NCI-H774 (cell line): ENCODE data around the gene LAMA5.

Source experiments
- DNase-seq: peaks from one replicate; lab custom pipeline; 2025; lab: John Stamatoyannopoulos, UW

LAMA5 gene

DNA sequence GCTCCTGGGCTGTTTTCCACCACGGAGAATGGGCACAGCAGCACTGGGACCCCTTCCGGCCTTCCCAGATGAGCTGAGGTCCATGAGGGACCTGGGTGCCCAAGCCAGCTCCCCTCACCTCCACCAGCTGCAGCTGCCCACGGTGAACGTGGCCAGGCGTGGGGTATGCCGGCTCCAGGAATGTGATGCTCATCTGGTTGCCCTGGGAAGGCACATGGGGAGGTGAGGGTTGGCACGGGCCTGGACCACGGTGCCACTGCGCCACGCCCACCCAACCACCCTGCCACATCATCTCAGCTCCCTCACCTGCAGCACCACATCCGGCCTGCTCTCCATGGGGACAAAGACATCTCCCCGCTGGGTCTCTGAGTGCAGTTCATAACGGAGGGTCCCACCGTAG, 40.6 kb downstream of the LAMA5 start:
- DNase-seq: no peak

DNA sequence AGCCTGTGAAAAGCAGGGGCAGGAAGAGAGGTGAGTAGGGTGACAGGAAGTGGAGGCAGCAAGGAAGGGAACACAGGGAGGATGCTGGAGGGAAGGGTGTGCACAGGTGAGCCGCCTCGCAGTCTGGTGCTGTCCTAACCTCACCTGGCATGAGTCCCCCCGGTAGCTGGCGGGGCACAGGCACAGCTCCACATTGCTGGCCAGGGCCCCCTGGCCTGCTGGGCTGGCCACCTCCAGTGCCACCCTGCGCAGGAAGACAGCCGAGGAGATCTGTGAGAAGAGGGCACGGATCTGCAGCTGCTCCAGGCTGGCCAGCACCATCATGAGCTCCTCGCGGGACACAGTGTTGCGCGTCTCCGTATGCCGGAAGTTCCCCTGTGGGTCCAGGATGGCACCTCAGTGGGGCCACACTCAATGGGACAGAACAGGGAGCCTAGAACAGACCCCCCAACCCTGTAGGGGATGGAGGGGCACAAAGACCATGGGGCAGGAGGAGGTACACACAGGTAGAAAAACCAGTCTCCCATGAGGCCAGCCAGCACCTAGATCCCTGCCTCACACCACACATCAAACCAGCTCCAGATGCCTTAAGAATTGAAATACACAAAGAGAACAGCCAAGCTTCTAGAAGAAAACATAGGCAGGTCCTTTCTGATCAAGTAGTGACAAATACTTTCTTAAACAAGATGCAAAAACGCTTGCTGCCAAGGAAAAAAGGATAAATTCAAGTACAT, 41.8 kb downstream of the LAMA5 start:
- no peak for DNase-seq

DNA sequence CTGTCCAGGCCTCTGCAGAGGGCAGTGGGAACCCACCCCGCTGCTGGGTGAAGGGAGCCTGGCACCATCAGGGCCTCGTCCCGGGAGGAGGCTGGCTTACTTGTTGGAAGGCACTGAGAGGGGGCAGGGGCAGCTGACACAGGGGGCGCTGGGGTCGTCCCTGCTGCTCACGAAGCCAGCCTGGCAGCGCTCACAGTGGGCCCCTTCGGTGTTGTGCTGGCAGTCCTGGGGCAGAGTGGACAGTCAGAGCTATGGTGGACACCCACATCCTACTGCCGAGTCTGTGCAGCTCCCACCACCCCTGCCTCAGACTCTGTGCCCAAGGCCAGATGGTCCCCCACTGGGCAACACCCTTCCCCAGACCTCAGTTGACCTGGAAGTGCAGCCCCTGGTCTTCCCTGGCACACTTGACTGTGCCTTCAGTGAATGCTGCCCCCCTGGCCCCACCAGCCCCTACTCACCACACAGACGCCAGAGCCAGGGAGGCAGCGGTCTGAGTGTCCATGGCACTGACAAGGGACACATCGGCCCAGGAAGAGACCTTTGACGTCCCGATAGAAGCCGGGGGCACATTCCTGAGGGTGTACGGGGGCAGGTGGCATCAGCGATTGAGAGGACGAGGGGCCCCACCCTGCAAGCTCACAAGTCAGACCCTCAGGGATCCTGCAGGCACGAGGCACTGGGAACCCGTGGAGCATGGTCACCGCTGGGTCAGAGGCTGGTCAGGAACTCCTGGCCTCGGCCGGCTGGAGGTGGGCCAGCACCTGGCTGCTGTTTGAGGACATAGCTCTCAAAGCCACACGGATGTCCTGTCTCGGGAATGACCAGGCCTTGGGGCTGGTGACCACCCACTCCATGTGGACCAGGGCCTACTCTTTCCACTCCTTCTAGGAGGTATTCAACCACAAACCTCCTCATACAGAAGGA, 42.9 kb downstream of the LAMA5 start:
- no peak for DNase-seq

DNA sequence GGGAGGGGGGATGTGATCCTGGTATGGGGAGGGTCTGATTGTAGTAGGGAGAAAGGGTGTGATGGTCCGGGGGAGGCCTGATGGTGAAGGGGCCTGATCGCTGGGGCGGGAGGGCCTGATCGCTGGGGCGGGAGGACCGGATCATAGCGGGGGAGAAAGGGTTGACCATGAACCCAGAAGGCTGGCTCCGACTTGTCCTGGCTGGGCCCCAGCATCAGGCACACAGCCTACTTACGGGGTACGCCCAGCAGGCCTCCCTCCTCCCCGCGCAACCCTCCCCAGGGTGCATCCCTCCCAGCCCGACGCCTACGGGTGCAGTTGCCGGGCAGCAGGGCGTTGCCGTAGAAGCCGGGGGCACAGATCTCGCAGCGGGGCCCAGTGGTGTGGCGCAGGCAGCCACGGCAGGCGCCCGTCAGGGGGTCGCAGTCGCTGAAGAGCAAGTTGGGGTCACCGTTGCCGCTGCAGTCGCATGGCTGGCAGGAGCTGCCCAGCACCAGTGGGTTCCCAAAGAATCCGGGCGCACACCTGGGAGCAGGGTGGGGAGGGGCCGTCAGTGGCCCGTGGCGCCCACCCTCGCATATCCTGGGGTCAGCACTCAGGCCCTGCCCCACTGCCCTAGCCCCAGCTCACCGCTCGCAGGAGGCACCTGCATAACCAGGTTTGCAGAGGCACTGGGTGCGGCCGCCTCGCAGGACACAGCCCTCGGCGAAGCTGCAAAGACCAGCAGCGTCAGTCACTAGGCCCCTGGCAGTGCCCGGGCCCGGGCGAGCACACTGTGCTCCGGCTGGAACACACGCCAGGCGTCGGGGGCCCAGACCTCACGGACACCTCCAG, 43.7 kb downstream of the LAMA5 start:
- no peak for DNase-seq

DNA sequence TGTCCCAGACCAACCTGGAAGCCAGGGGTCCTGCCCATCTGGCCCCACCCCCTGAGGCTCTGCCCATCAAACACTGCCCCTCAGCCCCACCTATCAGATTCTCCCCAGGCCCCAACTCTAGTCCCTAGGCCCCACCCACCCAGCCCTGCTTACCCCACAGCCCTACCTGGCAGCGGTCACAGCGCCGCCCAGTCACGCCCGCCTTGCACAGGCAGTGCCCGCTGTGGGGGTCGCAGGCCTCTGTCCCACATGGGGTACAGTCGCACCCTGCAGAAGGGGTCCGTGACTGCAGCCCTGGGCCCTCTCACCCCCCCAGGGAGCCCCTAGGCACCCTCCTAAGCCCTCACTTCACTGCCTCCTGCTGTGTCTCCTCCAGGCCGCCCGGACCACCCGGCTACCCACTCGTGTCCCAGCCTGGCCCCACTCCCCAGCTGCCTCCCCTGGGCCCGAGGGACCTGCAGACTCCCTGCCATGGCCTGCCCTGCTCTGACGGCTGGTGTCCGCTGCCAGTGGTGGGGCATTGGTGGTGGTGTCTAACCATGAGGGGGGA, 44.5 kb downstream of the LAMA5 start:
- DNase-seq: no peak

DNA sequence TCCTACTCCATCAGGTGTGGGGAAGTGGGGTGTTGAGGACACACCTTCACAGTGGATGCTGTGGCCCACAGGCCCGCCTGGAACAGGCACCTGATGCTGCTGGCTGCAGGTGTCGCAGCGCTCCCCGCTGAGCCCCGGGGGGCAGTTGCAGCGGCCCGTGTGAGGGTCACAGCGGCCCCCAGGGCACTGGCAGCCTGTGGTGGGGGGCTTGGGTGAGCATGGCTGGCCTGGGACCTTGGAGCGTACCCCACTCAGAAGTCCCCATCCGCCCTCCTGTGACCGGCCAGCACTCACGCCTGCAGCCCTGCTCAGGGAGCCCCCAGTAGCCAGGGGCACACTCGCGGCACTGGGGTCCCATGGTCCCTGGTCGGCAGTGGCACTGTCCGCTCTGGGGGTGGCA, 45.1 kb downstream of the LAMA5 start:
- no peak for DNase-seq

DNA sequence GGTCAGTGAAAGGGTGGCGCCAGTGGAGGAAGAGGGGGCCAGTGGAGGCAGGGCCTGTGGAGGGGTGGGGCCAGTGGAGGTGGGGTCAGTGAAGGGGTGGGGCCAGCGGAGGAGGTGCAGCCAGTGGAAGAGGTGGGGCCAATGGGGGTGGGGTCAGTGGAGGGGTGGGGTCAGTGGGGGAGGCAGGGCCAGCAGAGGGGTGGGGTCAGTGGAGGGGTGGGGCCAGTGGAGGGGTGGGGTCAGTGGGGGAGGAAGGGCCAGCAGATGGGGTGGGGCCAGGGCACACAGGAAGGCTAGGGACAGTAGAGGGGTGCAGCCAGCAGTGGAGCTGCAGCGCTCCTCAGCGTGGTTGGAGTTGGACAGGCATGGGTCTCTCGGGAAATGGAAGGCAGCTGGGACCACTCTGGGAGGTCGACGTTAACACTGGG, 45.6 kb downstream of the LAMA5 start:
- DNase-seq: no peak

DNA sequence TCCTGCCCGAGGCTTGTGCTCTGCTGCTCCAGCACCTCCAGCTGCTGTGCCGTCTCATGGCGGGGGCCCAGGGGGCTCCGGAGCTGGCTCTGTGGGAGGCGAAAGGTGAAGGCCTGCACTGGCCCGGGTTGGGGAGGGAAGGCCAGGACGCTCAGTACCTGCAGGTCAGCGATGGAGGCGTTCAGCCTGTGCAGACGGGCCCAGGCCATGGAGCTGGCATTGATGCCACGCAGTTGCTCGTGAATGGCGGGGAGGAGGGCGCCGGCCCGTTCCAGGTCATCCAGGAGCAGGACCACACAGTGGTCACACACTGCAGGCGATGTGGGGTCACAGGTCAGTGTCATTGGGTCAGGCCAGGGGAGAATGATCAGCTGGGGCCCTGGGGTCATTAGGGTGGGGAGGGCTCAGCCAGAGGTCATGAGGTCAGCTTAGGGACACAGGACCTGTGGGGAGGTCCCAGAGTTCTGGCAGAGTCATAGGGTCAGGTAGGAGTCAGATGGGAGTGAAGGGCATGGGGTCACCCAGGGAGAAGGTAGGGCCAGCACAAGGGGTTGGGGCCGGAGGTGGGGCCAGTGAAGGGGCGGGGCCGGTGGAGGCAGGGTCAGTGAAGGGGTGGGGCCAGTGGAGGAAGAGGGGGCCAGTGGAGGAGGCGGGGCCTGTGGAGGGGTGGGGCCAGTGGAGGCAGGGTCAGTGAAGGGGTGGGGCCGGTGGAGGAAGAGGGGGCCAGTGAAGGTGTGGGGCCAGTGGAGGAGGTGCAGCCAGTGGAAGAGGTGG, 46.3 kb downstream of the LAMA5 start:
- DNase-seq: no peak

DNA sequence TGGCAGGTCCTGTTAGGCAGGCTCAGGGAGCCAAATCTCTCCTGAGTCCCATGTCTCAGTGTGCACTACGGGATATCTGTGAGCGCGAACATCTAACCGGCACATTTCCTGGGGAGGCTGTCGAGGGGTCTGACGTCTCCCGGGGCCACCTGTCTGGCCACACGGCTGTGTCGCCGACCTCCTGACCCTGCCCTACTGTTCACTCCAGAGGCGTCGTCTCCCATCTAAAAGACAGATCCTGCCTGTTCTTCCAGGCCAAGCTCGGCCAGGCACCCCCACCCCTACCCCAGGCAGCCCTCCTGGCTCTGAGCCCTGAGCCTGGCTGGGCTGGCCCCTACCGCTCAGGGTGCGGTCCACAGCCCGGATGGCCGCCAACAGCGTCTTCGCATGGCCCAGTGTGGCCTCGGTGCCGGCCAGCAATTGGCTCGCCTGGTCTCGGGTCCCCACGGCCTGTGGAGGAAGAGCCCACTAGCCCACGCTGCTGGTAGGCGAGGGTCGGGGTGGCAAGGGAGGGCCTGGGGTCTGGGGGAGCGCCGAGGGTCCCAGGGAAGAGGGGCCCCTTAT, 47.7 kb downstream of the LAMA5 start:
- no peak for DNase-seq

DNA sequence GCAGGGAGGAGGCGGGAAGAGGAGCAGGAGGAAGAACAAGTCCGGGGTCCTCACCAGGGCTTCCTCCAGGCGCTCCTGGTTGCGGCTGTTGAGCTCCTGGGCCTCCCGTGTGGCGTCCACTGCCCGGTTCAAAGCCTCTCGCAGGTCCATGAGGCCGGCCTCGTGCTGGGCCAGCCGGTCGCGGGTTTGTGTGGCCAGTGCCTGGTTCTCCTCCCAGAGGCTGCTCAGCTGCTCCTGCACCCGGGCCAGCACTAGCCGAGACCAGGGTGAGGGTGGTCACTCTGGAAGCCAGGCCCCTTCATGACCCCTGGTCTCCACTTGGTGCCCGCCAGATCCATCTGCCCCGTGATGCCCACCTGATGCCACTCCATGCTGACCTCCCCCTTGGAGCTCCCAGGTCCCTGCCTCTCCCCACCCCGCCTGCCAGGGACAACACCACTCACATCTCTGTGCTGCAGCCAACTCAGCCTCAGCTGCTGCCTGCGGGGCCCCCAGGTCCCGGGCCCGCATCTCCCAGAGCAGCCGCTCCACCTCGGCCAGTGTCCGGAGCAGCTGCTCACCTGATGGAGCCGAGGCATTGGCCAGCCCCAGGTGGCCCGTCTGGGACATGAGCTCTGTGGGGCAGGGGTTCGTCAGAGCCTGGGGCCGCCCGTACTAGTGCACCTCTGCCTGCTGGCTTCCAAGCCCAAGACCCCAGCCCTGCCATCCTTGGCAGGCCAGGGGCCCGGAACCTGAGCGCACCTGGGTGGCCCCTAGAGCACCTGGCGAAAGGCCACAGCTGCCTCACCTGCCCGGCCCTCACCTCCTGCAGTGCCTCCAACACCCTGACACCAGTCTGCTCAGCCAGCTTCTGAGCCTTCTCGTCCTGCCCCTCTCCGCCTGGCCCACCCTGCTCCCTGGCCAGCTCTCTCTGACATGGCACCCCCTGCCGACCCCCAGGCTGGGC, 48.4 kb downstream of the LAMA5 start:
- DNase-seq: no peak

DNA sequence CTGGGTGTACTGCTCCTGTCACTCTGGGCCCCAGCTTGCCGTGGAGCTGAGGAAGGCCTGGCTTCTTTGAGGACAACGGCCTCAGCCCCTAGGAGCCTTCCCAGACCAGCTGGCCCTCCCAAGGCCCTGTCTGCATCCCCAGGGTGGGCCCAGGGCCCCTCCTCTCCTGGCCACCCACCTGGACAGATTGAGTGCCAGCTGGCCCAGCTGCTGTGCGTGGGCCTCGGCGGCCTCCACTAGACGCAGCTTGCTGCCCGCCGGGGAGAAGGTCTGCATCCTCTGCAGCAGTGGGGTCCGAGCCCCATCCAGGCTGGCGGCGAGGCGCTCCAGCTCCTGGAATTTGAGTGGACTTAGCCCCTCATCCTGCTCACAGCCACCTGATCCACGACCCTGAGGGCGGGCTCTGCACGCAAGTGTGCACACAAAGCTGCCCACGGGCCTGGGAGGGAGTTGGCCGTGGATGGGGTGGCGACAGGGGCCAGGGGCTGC, 49.9 kb downstream of the LAMA5 start:
- DNase-seq: no peak

DNA sequence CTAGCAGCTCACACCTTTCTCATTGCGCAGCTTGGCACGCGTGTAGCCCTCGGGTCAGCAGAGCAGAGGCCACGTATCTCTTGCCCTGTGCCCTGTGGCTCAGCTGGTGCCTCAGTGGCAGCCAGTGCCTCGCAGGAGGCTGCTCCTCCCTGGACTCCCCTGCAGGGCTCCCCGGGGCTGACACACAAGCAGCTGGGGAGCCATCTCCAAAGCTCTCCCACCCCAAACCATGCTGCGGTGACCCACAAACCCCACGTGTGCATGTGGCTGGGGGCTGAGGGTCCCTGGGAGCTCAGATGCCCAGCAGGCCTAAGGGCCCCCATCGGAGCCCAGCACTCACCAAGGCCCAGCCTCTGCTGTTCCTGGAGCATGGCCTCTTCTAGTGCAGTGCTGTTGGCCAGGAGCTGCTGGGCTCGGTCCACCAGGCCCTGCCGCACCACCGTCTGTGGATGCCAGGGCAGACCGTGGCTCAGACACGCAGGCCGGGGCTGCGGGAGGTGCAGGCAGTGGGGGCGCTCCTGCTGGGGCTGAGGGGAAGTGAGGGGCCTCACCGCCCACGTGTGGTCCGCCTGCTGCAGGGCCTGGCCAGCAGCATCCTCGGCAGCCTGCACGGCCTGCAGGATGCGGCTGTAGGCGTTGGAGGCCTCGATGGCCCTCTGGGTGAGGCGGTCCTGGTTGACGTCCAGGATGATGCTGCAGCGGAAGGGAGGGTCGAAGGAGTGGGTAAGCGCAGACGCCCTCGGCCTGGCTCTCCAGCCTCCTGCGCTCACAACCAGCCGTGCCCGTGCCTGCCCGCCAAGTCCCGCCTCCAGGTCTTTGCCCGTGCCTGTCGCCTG, 50.6 kb downstream of the LAMA5 start:
- DNase-seq: no peak

DNA sequence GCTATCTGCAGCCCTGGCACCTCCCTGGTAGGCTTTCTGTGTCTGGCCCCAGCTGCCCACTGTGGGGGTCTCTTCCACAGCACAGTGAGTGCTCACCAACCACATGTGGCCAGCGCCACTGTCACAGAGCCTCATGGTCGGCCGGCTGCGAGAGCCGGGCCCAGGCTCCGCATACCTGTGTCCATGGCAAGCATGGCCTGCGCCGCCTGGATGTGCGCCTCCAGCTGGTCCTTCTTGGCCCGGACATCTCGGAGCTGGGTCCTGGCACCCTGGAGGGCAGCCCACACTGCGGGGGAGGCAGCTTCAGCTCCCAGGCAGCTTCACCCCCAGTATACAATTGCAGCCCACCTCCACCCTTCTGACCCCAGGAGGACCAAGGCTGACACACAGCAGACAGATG, 51.3 kb downstream of the LAMA5 start:
- DNase-seq: no peak

DNA sequence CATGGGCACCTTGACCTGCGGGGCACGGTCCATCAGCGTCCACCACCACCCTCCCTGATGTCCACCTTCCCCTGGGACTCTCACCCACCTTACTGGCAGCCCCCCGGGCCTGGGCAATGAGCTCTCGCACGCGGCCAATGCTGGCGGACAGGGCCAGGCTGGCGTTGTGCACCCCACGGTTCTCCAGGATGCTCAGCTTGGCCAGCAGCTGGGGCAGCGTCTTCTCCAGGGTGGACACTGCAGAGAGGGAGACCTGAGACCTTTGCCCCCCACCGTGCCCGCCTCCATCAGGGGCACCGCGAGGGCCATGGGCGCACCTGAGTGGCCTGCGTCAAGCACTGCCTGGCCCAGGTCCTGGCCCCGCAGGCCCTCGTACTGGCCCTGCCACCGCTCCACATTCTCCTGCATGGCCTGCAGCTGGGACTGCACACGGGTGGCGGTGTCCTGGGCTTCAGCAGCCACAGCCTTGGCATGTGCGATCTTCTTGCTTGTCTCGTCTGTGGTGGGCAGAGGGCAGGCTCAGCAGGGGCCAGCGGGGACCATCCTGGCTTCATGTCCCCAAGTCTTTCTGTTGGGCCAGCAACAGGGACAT, 52.3 kb downstream of the LAMA5 start:
- no peak for DNase-seq

DNA sequence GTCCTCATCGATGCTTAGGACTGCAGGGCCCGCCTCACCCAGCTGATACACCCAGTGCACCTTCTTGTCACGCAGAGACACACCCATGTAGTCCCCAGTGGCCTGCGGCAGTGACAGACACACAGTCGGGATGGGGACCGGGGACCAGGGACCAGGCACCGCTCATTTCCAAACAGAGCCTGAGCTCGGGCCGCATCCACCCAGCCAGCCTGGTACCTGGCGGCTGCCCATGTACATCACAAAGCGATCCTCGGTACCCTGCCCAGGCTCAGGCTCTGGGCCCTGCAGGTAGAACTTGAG, 52.8 kb downstream of the LAMA5 start:
- DNase-seq: no peak

DNA sequence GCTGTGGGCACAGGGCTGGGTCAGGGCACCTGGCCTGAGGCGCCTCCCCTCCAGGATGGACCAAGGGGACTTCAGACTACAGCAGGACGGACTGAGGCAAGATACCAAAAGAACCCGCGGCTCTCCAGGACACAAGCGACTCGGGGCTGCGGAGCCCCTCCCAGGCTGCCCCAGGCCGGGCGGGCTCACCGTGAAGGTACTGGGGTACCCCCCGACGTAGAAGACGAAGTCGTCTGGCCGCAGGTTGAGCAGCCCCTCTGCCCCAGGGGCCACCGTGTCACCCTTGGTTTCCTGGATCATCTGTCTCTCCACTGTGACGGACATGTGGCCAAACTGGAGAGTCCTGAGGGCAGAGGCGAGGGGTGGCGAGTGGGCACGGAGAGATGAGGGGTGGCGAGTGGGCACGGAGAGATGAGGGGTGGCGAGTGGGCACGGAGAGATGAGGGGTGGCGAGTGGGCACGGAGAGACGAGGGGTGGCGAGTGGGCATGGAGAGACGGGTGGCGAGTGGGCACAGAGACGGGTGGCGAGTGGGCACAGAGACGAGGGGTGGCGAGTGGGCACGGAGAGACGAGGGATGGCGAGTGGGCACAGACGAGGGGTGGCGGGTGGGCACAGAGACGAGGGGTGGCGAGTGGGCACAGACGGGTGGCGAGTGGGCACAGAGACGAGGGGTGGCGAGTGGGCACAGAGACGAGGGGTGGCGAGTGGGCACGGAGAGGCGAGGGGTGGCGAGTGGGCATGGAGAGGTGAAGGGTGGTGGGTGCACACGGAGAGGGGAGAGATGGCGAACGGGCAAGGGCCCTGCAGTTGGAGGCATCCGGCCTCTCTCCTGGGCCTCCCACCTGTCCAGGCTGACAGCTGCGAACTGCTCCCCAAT, 53.4 kb downstream of the LAMA5 start:
- no peak for DNase-seq

DNA sequence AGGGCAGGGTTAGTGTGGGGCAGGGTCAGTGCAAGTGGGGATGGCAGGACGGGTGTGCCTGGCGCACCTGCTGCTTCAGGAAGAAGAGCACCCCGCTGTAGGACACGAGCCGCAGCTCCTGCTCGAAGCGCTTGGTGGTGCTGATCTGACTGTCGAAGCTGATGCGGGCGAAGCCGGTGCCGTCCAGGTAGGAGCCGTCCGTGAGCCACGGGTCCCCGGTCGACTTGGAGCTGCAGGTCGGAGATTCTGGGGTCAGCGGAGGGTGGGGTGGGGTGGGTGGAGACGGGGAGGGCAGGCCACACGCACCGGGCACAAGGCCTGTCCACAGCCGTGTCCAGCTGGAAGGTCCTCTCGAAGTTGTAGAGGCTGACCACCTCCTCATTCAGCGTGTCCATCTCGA, 54.1 kb downstream of the LAMA5 start:
- no peak for DNase-seq

DNA sequence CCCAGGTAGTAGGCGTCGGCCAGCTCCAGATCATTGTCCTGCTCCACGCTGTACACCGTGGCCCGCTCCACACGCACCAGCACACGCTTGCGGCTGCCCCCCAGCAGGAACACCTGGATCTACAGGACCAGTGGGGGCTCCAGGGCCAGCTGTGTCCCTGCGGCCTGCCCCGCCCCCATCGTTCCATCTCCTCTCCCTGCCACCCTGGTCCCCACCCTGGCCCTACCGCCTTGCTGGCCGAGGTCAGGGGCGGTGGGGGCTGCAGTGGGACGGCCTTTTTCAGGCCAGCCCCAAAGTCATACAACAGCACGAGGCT, 54.5 kb downstream of the LAMA5 start:
- no peak for DNase-seq
